LoVo (cell line): Measurements from ENCODE around the gene PLEKHH1.

Source experiments
- DNase-seq: peaks from one replicate; pipeline ENCODE4 v3.0.0-alpha.2; 2016; ENCODE audit warnings: low spot score

PLEKHH1 gene

GRCh38 chr14:67630186-67630585 is 97.1 kb downstream of the PLEKHH1 start:
- DNase-seq = no peak

DNA sequence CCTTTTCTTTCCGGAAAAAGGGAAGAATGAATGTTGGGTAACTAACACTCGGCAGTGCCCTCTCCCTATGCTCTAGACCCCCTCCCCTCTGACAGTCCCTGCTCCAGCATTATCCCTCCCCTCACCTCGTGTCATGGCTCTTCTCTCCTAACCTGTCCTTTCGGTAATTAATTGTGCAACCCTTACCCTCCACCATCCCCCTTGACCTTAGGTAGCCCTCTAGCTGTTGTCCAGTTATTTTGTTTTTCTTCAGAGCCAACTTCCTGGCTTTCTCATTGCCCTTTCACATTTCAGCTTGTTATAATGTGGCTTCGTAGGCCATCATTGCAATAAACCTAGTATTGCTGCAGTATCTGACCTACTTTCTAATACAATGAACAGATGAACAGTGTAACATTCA is 97.8 kb downstream of the PLEKHH1 start:
- DNase-seq = no peak

GRCh38 chr14:67633451-67634147 is 100.5 kb downstream of the PLEKHH1 start:
- DNase-seq = no peak

DNA sequence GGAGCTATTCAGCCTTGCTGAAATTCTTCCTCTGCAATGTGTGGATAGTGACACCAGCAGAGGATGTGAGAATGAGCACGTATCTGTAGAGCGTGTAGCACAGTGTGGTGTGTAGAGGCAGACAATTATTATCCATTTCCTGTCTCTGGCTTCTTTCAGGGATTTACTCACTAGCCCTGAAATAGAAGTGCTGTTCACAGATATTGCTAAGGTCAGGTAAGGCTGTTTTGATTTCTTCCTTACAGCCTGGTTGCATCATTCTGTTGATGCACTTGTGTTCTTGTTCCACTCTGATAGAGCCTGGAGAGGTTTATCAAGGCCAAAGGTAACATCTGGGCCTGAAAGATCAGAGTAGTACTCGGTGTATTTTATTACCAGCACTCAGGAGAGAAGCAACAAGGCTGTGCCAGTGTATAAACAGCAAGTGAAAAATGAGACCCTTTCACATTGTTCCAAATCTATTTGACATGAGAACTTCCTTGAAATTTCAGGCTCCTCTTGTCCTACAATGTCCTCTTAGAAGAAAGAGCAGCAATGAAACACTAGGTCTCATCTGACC is 103.3 kb downstream of the PLEKHH1 start:
- peak; percentile 71 for DNase-seq

GRCh38 chr14:67638642-67639041 is 105.6 kb downstream of the PLEKHH1 start:
- no peak for DNase-seq
